Activated T-cell treated with anti-CD3 and anti-CD28 coated beads for 4 hours (primary cell): ENCODE measurements around the gene BAZ2B.

Source experiments
- DNase-seq: peaks from one replicate; pipeline ENCODE4 v3.0.0-alpha.2; 2020

The BAZ2B gene

DNA sequence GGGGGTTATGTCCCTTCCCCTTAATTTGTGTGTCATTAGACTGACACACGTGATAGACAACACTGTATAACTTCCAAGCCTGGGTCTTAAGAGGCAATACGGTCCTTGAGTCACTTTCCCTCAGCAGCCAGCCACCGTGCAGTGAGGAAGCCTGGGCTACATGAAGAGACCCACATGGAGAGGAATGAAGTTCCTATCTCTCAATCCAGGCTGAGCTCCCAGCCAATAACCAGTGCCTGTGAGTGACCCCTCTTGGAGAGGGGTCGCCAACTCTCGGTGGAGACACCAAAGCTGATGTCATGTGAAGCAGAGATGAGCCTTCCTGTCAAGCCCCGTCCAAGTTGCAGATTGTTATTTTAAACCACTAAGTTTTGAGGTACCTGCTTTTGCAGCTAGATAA lies 324.2 kb downstream of the BAZ2B start:
- no peak for DNase-seq

DNA sequence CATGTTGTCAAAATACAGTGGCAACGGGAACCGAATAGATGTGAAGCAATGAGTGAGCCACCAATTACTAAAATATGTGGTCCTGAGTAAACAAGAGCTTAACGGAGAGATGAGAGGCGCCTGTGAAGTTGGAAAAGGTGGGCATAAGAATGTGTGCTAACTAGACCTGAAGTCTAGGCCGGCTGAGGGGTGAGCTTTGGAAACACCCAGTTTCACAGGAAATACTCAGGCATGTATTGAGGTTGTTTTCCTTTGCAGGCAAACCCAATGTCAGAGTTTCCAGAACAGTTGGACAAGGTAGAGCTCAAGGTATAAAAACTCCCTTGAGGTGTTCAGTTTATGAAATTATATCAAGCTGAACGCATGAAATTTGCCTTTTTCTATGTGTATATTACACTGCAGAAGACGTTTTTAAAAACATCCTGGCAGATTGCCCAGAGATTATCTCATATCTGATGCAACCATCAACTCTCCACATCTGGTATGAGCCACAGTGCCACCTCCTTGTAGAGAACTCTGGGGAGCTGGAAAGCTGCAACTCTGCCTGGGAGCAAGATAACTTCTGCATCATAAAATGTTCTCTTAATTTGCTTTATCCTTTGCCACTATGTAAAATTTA lies 325.9 kb downstream of the BAZ2B start:
- no peak for DNase-seq

DNA sequence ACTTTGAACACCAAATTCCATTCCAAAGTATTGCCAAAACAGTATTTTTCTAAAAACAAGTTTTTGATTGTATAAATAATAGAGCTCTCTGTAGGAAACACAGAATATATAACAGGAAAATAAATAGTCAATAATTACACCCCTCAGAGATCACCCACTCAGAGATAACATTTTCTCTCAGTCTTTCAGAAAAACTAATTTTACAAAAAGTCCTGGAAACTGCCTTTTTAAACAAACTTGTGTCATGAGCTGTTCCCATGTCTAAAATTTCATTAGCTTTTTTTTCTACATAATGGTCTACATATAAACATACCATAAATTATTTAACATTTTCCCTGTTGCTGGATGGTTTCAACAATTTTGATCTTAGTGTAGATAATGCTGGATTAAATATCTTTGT lies 328.6 kb downstream of the BAZ2B start:
- no peak for DNase-seq

DNA sequence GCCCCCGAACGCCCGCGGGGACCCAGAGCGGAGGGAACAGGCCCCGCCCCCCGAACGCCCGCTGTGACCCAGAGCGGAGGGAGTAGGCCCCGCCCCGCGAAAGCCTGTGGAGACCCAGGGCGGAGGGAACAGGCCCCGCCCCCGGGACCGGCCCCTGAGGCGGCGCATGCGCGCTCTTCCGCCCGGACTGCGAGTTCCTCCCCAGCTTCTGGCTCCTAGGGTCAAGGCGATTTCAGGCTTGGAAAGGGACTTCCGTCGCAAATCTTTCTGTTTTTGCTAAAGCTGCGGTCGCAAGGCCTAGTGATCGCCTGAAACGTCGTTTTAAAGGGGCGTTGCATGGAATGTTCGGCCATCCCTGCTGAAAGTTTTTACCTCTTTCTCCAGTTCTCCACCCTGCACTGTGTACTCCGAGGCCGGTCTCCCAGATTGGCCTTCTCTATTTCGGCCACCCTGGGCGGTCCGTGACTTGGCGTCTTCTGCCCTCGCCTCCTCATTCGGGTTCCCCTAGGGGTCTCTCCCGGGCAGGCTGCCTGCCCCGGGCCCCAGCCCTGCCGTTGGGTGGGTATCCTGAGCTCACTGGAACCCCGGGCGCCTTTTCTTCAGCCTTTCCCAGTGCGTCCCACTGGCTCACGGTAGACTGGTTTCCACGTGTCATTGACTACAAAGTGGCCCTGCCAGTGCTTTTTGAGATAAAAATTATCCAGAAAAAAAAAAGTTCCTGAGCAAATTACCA lies 329.5 kb downstream of the BAZ2B start:
- peak; percentile 97 for DNase-seq

DNA sequence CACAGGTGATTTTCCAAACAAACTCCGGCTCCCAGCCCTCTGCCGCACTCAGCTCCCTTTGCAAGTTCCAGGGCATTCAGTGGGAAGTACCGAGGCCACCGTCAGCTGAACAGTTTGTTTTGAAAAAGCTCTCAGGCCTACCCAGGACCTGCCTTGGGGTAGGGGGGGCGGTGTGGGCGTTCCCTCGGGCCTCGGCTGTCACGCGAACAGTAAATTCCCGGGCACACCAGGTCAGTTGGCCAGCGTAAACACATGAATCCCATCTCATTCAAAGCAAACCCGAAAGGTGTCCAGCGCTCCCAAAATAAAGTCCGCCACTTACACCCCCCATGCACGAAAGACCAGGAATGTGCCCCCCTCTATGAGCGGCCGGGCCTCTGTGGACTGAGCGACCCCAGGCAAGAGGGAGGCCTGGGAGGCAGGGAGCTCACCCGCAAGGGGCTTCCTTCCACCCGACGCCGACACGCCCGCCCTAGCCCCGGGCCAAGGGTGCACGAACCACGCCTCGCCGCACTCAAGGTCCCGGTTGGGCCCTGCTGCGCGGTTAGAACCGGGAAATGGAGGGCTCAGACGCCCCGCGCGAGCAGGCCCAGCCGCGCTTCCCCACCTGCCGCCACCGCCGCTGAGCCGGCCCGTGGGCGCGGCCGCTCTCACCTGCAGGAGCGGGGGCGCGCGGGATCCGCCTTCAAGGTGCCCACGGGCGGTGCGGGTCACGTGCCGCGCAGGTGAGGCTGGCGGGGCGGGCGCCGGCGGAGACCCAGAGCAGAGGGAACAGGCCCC lies 330.2 kb downstream of the BAZ2B start, which contains the start of gene WDSUB1:
WDSUB1 (minus strand) TSS at position 775 of the 780 bp plus-strand sequence. CDS start 3,634 bp downstream, outside the sequence.
- DNase-seq, result peak; percentile 24

DNA sequence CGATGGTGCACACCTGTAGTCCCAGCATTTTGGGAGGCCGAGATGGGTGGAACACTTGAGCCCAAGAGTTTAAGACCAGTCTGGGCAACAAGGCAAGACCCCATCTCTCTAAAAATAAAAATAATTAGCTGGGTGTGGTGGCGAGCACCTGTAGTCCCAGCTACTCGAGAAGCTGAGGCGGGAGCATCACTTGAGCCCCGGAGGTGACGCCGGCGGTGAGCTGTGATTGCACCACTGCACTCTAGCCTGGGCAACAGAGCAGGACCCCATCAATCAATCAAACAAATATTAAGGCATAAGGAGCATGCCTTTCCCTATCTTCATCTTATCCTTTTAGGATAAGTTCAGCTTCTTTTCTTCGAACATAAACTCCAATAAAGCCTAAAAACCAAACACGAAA lies 330.9 kb downstream of the BAZ2B start:
- no peak for DNase-seq

DNA sequence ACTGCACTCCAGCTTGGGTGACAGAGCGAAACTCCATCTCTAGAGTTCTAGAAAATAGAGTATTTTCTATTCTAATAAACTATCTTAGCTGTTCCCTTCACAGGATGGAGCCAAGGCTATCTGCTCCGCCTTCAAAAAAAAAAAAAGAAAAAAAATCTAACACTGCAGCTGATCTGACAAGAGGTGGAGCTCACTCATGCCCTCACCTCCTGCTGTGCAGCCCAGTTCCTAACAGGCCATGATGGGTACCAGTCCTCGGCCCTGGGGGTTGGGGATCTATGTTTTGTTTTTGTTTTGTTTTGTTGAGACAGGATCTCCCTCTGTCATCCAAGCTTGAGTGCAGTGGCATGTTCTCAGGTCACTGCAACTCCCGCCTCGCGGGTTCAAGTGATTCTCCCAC lies 332.8 kb downstream of the BAZ2B start:
- DNase-seq, result no peak

DNA sequence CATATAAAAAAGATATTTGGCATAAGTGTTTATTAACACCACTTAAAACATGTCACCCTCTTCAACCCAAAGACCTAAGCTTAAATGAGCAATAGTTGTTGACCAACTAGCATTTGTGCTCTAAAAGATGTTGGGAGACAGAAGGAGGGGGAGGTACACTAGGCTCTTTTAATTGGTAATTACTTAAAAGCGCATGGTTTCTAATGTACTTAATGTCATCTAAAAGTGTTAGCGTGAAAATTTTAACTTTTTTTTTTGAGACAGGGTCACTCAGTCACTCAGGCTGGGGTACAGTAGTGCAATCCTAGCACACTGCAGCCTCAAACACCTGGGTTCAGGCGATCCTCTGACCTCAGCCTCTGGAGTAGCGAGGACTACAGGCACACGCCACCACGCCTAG lies 335.3 kb downstream of the BAZ2B start:
- DNase-seq, result no peak

DNA sequence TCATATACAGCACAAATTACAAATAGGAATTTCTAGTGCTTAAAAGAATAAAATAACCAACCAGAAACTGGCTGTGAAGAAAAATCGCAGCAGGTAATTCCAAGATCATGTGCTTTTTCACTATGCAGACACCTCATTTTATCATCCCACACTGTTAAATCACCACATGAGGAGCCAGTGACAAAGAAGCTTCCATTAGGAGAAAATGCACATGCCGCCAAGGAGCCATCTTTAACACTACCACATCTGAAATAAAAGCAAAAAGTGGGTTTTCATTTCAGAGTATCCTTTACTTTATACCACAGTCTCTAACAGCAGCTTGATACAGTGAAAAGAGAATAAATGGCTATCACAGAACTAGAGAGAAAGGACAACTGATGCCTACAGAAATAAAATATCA lies 336.6 kb downstream of the BAZ2B start:
- DNase-seq, result no peak

DNA sequence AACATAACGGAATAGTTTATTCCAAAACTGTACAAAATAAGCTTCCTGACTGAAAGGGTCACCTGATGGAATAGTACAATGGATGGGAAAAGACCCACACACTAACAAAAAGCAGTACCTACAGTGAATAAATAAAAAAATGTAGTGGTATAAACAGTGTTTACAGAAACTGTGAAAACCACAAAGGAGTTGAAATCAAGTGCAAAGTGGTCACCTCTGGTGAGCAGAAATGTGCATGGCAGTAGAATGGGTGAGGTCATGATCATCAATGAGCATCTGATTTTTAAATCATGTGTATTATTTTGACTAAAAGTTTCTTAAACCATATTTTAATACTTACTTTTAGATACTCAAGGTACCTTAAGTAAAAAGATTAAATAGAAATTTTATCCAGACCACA lies 341.2 kb downstream of the BAZ2B start:
- no peak for DNase-seq

DNA sequence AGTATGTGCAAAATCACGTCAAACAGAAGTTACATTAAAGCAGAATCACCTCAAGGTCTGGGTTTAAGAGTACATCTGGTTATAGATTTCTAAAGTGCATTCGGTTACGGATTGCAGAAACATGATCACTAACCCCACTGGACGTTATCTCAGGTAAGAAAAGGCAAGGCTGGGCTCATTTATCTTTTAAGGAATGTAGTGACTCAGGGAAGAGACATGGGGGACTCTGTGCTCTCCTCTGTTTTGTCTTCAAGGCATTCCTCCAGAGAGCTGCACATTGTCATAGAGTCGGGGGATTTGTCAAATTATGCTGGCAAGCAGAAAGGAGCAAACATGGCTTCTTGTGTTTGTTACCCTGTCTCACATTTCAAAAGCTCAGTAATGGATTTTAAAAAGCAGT lies 344.2 kb downstream of the BAZ2B start:
- DNase-seq, result no peak

DNA sequence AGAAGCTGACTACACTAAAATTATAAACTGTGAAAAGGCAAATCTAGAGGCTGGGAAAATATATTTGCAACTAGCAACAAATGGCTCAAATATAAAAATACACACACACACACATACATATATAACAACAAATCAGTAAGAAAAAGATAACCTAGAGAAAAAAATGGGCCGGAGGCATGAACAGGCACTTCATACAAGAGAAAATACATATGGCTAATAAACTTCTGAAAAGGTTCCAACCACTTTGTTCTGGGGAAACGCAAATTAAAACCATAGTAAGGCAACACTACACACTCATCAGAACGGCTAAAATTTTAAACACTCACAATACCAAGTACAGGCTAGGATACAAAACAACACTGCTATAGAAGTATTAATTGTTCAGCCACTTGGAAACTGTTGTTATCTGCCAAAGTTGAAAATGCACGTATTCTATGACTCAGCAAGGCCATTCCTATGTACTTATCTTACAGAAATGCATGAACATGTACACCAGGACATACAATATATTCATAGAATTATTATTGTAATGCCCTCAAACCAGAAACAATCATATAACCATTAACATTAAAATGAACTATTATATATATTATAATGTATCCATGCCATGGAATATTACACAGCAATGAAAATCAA lies 345.5 kb downstream of the BAZ2B start:
- DNase-seq, result no peak
